Sigmoid colon (tissue), 7 donors: ENCODE measurements around the gene GABRD. TPM values are rescaled to one million over a fixed set of nuclear protein-coding genes. Genes with fewer than 3 reads are reported as not detected.
"Not testable (repeated sequence)": the region's sequence is repeated elsewhere in the genome, so short reads cannot be mapped to it uniquely, and the experiment has no call there.

Source experiments
- DNase-seq: peaks from one replicate; pipeline ENCODE4 v3.0.0-alpha.2; 2019
- H3K27ac ChIP-seq, 4 donors: fragments of 200-600 bp; sonication (generic); one replicate each; pipeline ENCODE4 v1.5.1; 2016 to 2019; ENCODE audit warnings: mild to moderate bottlenecking in 1 of 4
- H3K27me3 ChIP-seq, 3 donors: fragments of 200-600 bp; sonication (generic); one replicate each; pipeline ENCODE4 v1.5.1; 2019; ENCODE audit warnings: mild to moderate bottlenecking in 1 of 3
- H3K36me3 ChIP-seq, 4 donors: fragments of 200-600 bp; sonication (generic); one replicate each; pipeline ENCODE4 v1.5.1; 2016 to 2019
- H3K4me1 ChIP-seq, 4 donors: fragments of 200-600 bp; sonication (generic); one replicate each; pipeline ENCODE4 v1.5.1; 2017 to 2019
- H3K4me3 ChIP-seq, 4 donors: fragments of 200-600 bp; sonication (generic); one replicate each; pipeline ENCODE4 v1.5.1; 2017 to 2019; ENCODE audit warnings: mild to moderate bottlenecking in 2 of 4, moderate library complexity in 1 of 4
- H3K9me3 ChIP-seq, 4 donors: fragments of 200-600 bp in 3 of 4; sonication (generic) in 3 of 4; one replicate each; pipeline versions ENCODE4 v1.5.1 to v1.6.1; 2013 to 2019
- CTCF ChIP-seq, 4 experiments: fragments of 450-650 bp in 3 of 4; fragments of 200-600 bp in 1 of 4; IDR thresholded peaks; one replicate each; pipeline ENCODE4 v1.5.1; 2016 to 2019; ENCODE audit warnings: antibody characterized with exemption in 4 of 4, mild to moderate bottlenecking in 3 of 4, moderate library complexity in 2 of 4
- EP300 ChIP-seq, 4 donors: sonication (generic); formaldehyde crosslinking; IDR thresholded peaks; one replicate each; pipeline ENCODE4 v1.6.1; 2017; ENCODE audit warnings: antibody characterized with exemption in 4 of 4
- POLR2A ChIP-seq, 2 donors: fragments of 450-650 bp; IDR thresholded peaks; one replicate each; pipeline ENCODE4 v1.6.1; 2016; ENCODE audit warnings: antibody characterized with exemption in 2 of 2, mild to moderate bottlenecking in 2 of 2, moderate library complexity in 2 of 2
- POLR2AphosphoS5 ChIP-seq, 4 donors: sonication (generic); formaldehyde crosslinking; IDR thresholded peaks; one replicate each; pipeline ENCODE4 v1.6.1; 2017; ENCODE audit warnings: antibody characterized with exemption in 4 of 4
- WGBS, 2 donors: extraction: QIAGEN DNeasy Blood & Tissue Kit; methylation state at CpG; one replicate each; pipeline ENCODE4 v1.1.7; 2013; 5-methylcytosine and 5-hydroxymethylcytosine counted together
- intact Hi-C: fragments of 100-400 bp; cut with DNase I; formaldehyde crosslinking; loops from one replicate; pipeline ENCODE4 v1.15.1; 2023
- polyA plus RNA-seq, 3 donors: library from polyadenylated mRNA; stranded (reverse); fragments of 200-250 nt; gene quantifications; one replicate each; pipeline ENCODE4 v1.2.3, GENCODE V29; 2013
- total RNA-seq, 4 donors: library from RNA; depleted of rRNA; stranded (reverse); fragments of >200 nt; gene quantifications; one replicate each; pipeline ENCODE4 v1.1.0, GENCODE V29; 2016
- donor health status: healthy with polysubstance abuse.
- donor health status: Bipolar disorder and iron deficiency.
- donor health status: healthy.

The GABRD gene
- total and polyA plus RNA-seq, 7 donors, result 0.51 TPM; not detected in 6

- Histone ChIP-seq H3K27me3 (peaks cover 0 to 26% (median 18%) of the 10 kb centered on the region in 3 donors), H3K36me3 (no peaks in the 10 kb centered on the region), H3K4me3 (no peak overlapping the region), H3K27ac (no peak overlapping the region), H3K9me3 (no peaks in the 10 kb centered on the region), H3K4me1 (no peaks in the 10 kb centered on the region)
- intact Hi-C loops, result no loop called here
- WGBS, 2 donors, result 84 to 85% methylated on average over 19 of the region's 19 CpGs
- no peak for TF ChIP-seq CTCF (IDR thresholded peaks at IDR 0.05)
- TF ChIP-seq POLR2AphosphoS5 (IDR thresholded peaks at IDR 0.05), result no peak
- no peak for DNase-seq
Measured at GRCh38 chr1:1976031-1976430, 43.1 kb upstream of the GABRD start.

- TF ChIP-seq EP300 (IDR thresholded peaks at IDR 0.05), result no peak
- TF ChIP-seq POLR2A (IDR thresholded peaks at IDR 0.05), result no peak
- TF ChIP-seq CTCF (IDR thresholded peaks at IDR 0.05), result no peak
- TF ChIP-seq POLR2AphosphoS5 (IDR thresholded peaks at IDR 0.05), result no peak
- Histone ChIP-seq H3K4me3 (no peak overlapping the region), H3K27ac (no peak overlapping the region), H3K36me3 (no peaks in the 10 kb centered on the region), H3K4me1 (no peaks in the 10 kb centered on the region), H3K9me3 (no peaks in the 10 kb centered on the region), H3K27me3 (peaks cover 0 to 15% (median 13%) of the 10 kb centered on the region in 3 donors)
- intact Hi-C loops, result no loop called here
- 79 to 90% methylated on average over 11 of the region's 11 CpGs for WGBS, 2 donors
- no peak for DNase-seq
Measured at GRCh38 chr1:1978108-1978507, 41.0 kb upstream of the GABRD start.

- H3K27me3 ChIP-seq, H3K27ac ChIP-seq, H3K9me3 ChIP-seq, H3K4me3 ChIP-seq, DNase-seq, H3K4me1 ChIP-seq, H3K36me3 ChIP-seq, intact Hi-C loops: not testable (repeated sequence)
- WGBS, 2 donors, result 89 to 93% methylated on average over 51 of the region's 51 CpGs
Measured at GRCh38 chr1:1978690-1979481, 40.3 kb upstream of the GABRD start.

GRCh38 chr1:1979482-1980165, 39.5 kb upstream of the GABRD start:
- H3K36me3 ChIP-seq, result no peaks in the 10 kb centered on the region
- H3K27ac ChIP-seq, result no peak overlapping the region
- H3K27me3 ChIP-seq, result peaks cover 0 to 8% (median under 1%) of the 10 kb centered on the region in 3 donors
- no peaks in the 10 kb centered on the region for H3K9me3 ChIP-seq
- H3K4me1 ChIP-seq, result no peaks in the 10 kb centered on the region
- intact Hi-C loops, result no loop called here
- TF ChIP-seq CTCF (IDR thresholded peaks at IDR 0.05), result no peak
- TF ChIP-seq EP300 (IDR thresholded peaks at IDR 0.05), result no peak
- no peak for TF ChIP-seq POLR2A (IDR thresholded peaks at IDR 0.05)
- no peak for TF ChIP-seq POLR2AphosphoS5 (IDR thresholded peaks at IDR 0.05)
- DNase-seq, result no peak
- no peak overlapping the region for H3K4me3 ChIP-seq
- 93 to 96% methylated on average over 61 of the region's 61 CpGs for WGBS, 2 donors

- no peaks in the 10 kb centered on the region for H3K9me3 ChIP-seq
- H3K27ac ChIP-seq, result no peak overlapping the region
- TF ChIP-seq POLR2AphosphoS5 (IDR thresholded peaks at IDR 0.05) (no peak), EP300 (IDR thresholded peaks at IDR 0.05) (no peak), POLR2A (IDR thresholded peaks at IDR 0.05) (no peak)
- intact Hi-C loops, result no loop called here
- DNase-seq, result no peak
- no peaks in the 10 kb centered on the region for H3K4me1 ChIP-seq
- no peaks in the 10 kb centered on the region for H3K36me3 ChIP-seq
- H3K4me3 ChIP-seq, result no peak overlapping the region
- peaks cover 0 to 6% (median 0%) of the 10 kb centered on the region in 3 donors for H3K27me3 ChIP-seq
- 94 to 95% methylated on average over 42 of the region's 42 CpGs for WGBS, 2 donors
Measured at GRCh38 chr1:1980467-1981141, 38.5 kb upstream of the GABRD start.
